Stomach (tissue), 4 donors: ENCODE results near the gene NOP58.

Source experiments
- CTCF ChIP-seq, 7 experiments: fragments of 450-650 bp in 4 of 7; fragments of 200-600 bp in 3 of 7; sonication (generic) in 3 of 7; IDR thresholded peaks; one replicate each; pipeline ENCODE4 v1.5.1; 2016 to 2019; ENCODE audit warnings: antibody characterized with exemption in 7 of 7, control low read depth in 2 of 7, mild to moderate bottlenecking in 1 of 7
- POLR2A ChIP-seq, 4 donors: fragments of 450-650 bp; IDR thresholded peaks; one replicate each; pipeline ENCODE4 v1.6.1; 2016; ENCODE audit warnings: antibody characterized with exemption in 4 of 4, control low read depth in 2 of 4, mild to moderate bottlenecking in 1 of 4, moderate library complexity in 1 of 4
- POLR2AphosphoS5 ChIP-seq, 3 donors: sonication (generic); formaldehyde crosslinking; IDR thresholded peaks; one replicate each; pipeline ENCODE4 v1.6.1; 2016; ENCODE audit warnings: antibody characterized with exemption in 3 of 3

- TF ChIP-seq CTCF (IDR thresholded peaks at IDR 0.05) (no peak), POLR2A (IDR thresholded peaks at IDR 0.05) (no peak), POLR2AphosphoS5 (IDR thresholded peaks at IDR 0.05) (no peak)
These were observed 25.4 kb downstream of the NOP58 start for GRCh38 chr2:202290970-202291369.
